GM12878 (cell line): Measurements from ENCODE around the gene CNOT8. TPM values are rescaled to one million over a fixed set of nuclear protein-coding genes. Genes with fewer than 3 reads are reported as not detected.

Experiments used
- ATAC-seq: fragments of 200-7000 bp; cut with Tn5 transposase; 3 replicates; pipeline ENCODE4 v1.9.1; 2020; ENCODE audit warnings: mild to moderate bottlenecking, moderate library complexity
- BruUV-seq: library from RNA; stranded (reverse); fragments of 400-500 nt; replicated peaks from 2 replicates; lab custom pipeline; 2021; lab: Mats Ljungman, UMichigan
- CTCF ChIA-PET: fragments of 300-600 bp; sonication (Branson Sonifier 250); formaldehyde crosslinking; extraction: SDS; loops from one replicate; lab custom pipeline; 2021; ENCODE audit warnings: inconsistent platforms; lab: Yijun Ruan, JAX
- POLR2A ChIA-PET: fragments of 350-600 bp; formaldehyde crosslinking; extraction: SDS; loops from one replicate; lab custom pipeline; 2021; ENCODE audit warnings: inconsistent platforms; lab: Charles Lee
- RAD21 ChIA-PET: fragments of 300-600 bp; sonication (Branson Sonifier 250); formaldehyde crosslinking; loops from one replicate; lab custom pipeline; 2023; ENCODE audit warnings: antibody characterized with exemption; ENCODE audit not compliant: unreplicated experiment; lab: Charles Lee
- SMC1A ChIA-PET: fragments of 300-600 bp; sonication (Branson Sonifier 250); formaldehyde crosslinking; loops from one replicate; lab custom pipeline; 2023; ENCODE audit not compliant: unreplicated experiment, uncharacterized antibody; lab: Charles Lee
- DNase-seq: peaks from one replicate; pipeline ENCODE4 v3.0.0-alpha.2; 2011; ENCODE audit warnings: low read depth, low spot score
- FAIRE-seq: peaks from 3 replicates; lab custom pipeline; 2011; peaks lifted over from hg19 to GRCh38; lab: Jason Lieb, UNC
- H2AFZ ChIP-seq: 2 replicates; pipeline ENCODE4 v1.6.0; 2011; ENCODE audit warnings: low read depth, low read length, control low read depth; ENCODE audit not compliant: control insufficient read depth
- H3K27ac ChIP-seq: 2 replicates; pipeline ENCODE4 v1.5.1; 2011; ENCODE audit warnings: control low read depth; ENCODE audit not compliant: control insufficient read depth, insufficient read depth
- H3K27me3 ChIP-seq, 2 experiments: replicated peaks in 1 of 2; 2 replicates each; pipeline versions ENCODE4 v1.6.0 to v1.6.1; 2011; ENCODE audit warnings: low read length in 1 of 2; ENCODE audit not compliant: control insufficient read depth in 2 of 2, insufficient read depth in 2 of 2
- H3K36me3 ChIP-seq, 2 experiments: 2 replicates each; pipeline ENCODE4 v1.5.1; 2011; ENCODE audit warnings: low read length in 1 of 2; ENCODE audit not compliant: control insufficient read depth in 2 of 2, insufficient read depth in 2 of 2
- H3K4me1 ChIP-seq: 2 replicates; pipeline ENCODE4 v1.6.1; 2011; ENCODE audit warnings: mild to moderate bottlenecking, low read length, moderate library complexity, mixed read lengths; ENCODE audit not compliant: control insufficient read depth, insufficient read depth
- H3K4me2 ChIP-seq: 2 replicates; pipeline ENCODE4 v1.6.0; 2011; ENCODE audit warnings: control low read depth; ENCODE audit not compliant: control insufficient read depth, insufficient read depth
- H3K4me3 ChIP-seq: fragments of 200-600 bp; sonication (generic); 2 replicates; pipeline ENCODE4 v1.5.1; 2016
- H3K79me2 ChIP-seq: 2 replicates; pipeline ENCODE4 v1.6.0; 2011; ENCODE audit warnings: low read length; ENCODE audit not compliant: control insufficient read depth, insufficient read depth
- H3K9ac ChIP-seq: 2 replicates; pipeline ENCODE4 v1.8.0; 2011; ENCODE audit warnings: low read length, control low read depth, mixed read lengths; ENCODE audit not compliant: control insufficient read depth, insufficient read depth
- H3K9me3 ChIP-seq: replicated peaks from 3 replicates; pipeline ENCODE4 v1.5.1; 2011; ENCODE audit warnings: mild to moderate bottlenecking, low read length; ENCODE audit not compliant: control insufficient read depth, insufficient read depth
- H4K20me1 ChIP-seq: 2 replicates; pipeline ENCODE4 v1.6.0; 2011; ENCODE audit not compliant: control insufficient read depth, insufficient read depth
- ATF3 ChIP-seq: IDR thresholded peaks from 2 replicates; pipeline ENCODE4 v1.6.1; 2011; ENCODE audit warnings: low read depth, mild to moderate bottlenecking, low read length, moderate library complexity, borderline replicate concordance; ENCODE audit errors: extremely low read depth
- BHLHE40 ChIP-seq, 2 experiments: fragments of 450-650 bp in 1 of 2; IDR thresholded peaks; 2 replicates each; pipeline ENCODE4 v1.6.1; 2011 to 2017; ENCODE audit warnings: low read depth in 2 of 2, borderline replicate concordance in 1 of 2, improper control_type of control experiment in 1 of 2, low read length in 1 of 2, mild to moderate bottlenecking in 1 of 2
- BMI1 ChIP-seq: fragments of 450-650 bp; IDR thresholded peaks from 2 replicates; pipeline ENCODE4 v1.6.1; 2016; ENCODE audit warnings: mild to moderate bottlenecking, moderate library complexity, borderline replicate concordance
- CBX3 ChIP-seq: fragments of 200-600 bp; sonication (generic); IDR thresholded peaks from 2 replicates; pipeline ENCODE4 v1.6.1; 2016; ENCODE audit warnings: low read depth, borderline replicate concordance
- KDM1A ChIP-seq: fragments of 200-600 bp; sonication (generic); IDR thresholded peaks from 2 replicates; pipeline ENCODE4 v1.6.1; 2016; ENCODE audit warnings: borderline replicate concordance
- MTA2 ChIP-seq: fragments of 450-650 bp; IDR thresholded peaks from 2 replicates; pipeline ENCODE4 v1.6.1; 2016; ENCODE audit warnings: low read depth, mild to moderate bottlenecking, moderate library complexity
- TCF3 ChIP-seq: IDR thresholded peaks from 2 replicates; pipeline ENCODE4 v1.6.1; 2012; ENCODE audit warnings: low read depth, mild to moderate bottlenecking, low read length, borderline replicate concordance; ENCODE audit not compliant: insufficient read depth
- ZNF622 ChIP-seq: fragments of 450-650 bp; IDR thresholded peaks from 2 replicates; pipeline ENCODE4 v1.6.1; 2017; ENCODE audit warnings: mild to moderate bottlenecking, inconsistent platforms
- WGBS: methylation state at CpG from one replicate; pipeline ENCODE4 v1.1.6; 2016; ENCODE audit warnings: low lambda C conversion rate; ENCODE audit not compliant: insufficient replicate concordance, insufficient coverage; ENCODE audit errors: missing lambda C conversion rate; 5-methylcytosine and 5-hydroxymethylcytosine counted together
- in situ Hi-C: fragments of 300-500 bp; cut with MboI; formaldehyde crosslinking; loops from 9 replicates; pipeline ENCODE4 v1.14.3; 2018; ENCODE audit warnings: mixed read lengths
- intact Hi-C: fragments of 100-400 bp; cut with micrococcal nuclease; formaldehyde crosslinking; loops from one replicate; pipeline ENCODE4 v1.14.2; 2022; ENCODE audit not compliant: unreplicated experiment
- polyA plus RNA-seq, 11 experiments: library from polyadenylated mRNA; depleted of rRNA in 4 of 11; unstranded in 6 of 11; stranded (reverse) in 5 of 11; fragments of >200 nt; fragmentation: Nextera tagmentation in 4 of 11; fragmentation: Illumina TruSeq in 1 of 11; extraction: Ambion mirVana in 4 of 11; extraction: Trizol in 1 of 11; gene quantifications; 1 replicate in 1 of 11; 2 replicates in 10 of 11; pipeline versions ENCODE4 v1.2.1 to v1.2.3, GENCODE V29; 2011 to 2016; ENCODE audit warnings: inconsistent platforms in 2 of 11, missing spikeins in 2 of 11, low read depth in 1 of 11
- total RNA-seq, 4 experiments: library from RNA; depleted of rRNA in 3 of 4; stranded (reverse); fragments of >200 nt in 3 of 4; fragmentation: Illumina TruSeq in 1 of 4; extraction: Trizol in 1 of 4; gene quantifications; 2 replicates each; pipeline versions ENCODE4 v1.2.1 to v1.2.3, GENCODE V29; 2013 to 2021
- TF ChIP-seq, protein P1 (sequence below): IDR thresholded peaks from 2 replicates; pipeline ENCODE4 v1.6.1; 2011; ENCODE audit warnings: low read depth, low read length, improper control_type of control experiment, borderline replicate concordance
- TF ChIP-seq, protein P2 (sequence below): IDR thresholded peaks from 2 replicates; pipeline ENCODE4 v1.6.1; 2012; ENCODE audit warnings: improper control_type of control experiment, low read depth, low read length; ENCODE audit not compliant: insufficient replicate concordance
- TF ChIP-seq, protein P3 (sequence below): IDR thresholded peaks from 2 replicates; pipeline ENCODE4 v1.6.1; 2011; ENCODE audit warnings: borderline replicate concordance, low read depth, mild to moderate bottlenecking, moderate library complexity, mixed read lengths, low read length; ENCODE audit not compliant: insufficient read depth; ENCODE audit errors: extremely low read length

CNOT8 gene
- total and polyA plus RNA-seq, 10 of the 15 experiments (the other 5 are each of a cell fraction or from before 2014, with no cell fraction given), result 13.2 to 57.1 (median 39.0) TPM

DNA sequence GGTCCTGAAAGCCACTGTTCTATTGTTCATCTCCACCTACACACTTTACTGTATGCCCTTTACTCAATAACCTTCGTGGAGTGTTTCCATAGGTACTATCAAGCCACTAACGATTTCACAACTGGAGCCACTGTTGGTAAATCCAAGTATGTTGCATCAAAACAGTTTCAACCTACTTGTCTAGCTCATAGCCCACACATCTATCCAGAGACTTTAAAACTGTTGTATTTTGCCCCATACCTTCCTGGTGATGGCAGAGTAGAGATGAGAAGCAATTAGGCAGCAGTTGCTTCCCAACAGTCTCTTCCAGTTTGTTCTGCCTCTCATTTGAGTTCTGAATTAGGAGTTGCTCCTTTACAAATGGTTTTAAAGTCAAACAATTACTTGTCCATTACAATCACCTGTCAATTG is 8.6 kb upstream of the CNOT8 start (continued):
- TF ChIP-seq KDM1A (no peak), MTA2 (no peak), BMI1 (no peak), CBX3 (no peak), ZNF622 (no peak)

GRCh38 chr5:154850255-154851062 is 8.0 kb upstream of the CNOT8 start, which contains the start of gene FAXDC2:
Gene FAXDC2 (minus strand): TSS chr5:154850603. CDS start chr5:154838178, 12,425 bp downstream.
- Histone ChIP-seq H3K36me3 (no peaks in the 10 kb centered on the region), H3K9me3 (no peaks in the 10 kb centered on the region), H3K27me3 (no peaks in the 10 kb centered on the region), H3K27ac (no peak within 1 kb of the TSS), H4K20me1 (no peaks in the 10 kb centered on the region), H3K9ac (no peak within 1 kb of the TSS), H3K4me1 (no peaks in the 10 kb centered on the region), H3K79me2 (no peaks in the 10 kb centered on the region), H2AFZ (peak within 1 kb of the TSS; percentile 1; the same call in 1 of the 2 replicates), H3K4me2 (no peak within 1 kb of the TSS), H3K4me3 (no peak within 1 kb of the TSS)
- SMC1A ChIA-PET, result interaction anchor here (0.6 to 1.4 kb wide), 5 partner anchors 9 to 882 kb away, joined by 3 to 4 read pairs (median 3); no protein-coding TSS in a partner anchor
- DNase-seq (no peak), ATAC-seq (peak; percentile 80), FAIRE-seq (no peak)
- CTCF ChIA-PET, result interaction anchor here (0.8 to 1.2 kb wide), 3 partner anchors 53 to 208 kb away, joined by 3 read pairs; no protein-coding TSS in a partner anchor
- WGBS, result 47% methylated on average over 11 of the region's 11 CpGs
- no TSS peak for BruUV-seq
- RAD21 ChIA-PET, result interaction anchor here (0.6 kb wide), 1 partner anchor 36 kb away, joined by 3 read pairs; no protein-coding TSS in a partner anchor
- in situ Hi-C loops, result loop anchor here (5.0 kb wide), 1 partner anchor 33 kb away; no protein-coding TSS in a partner anchor
- intact Hi-C loops, result no loop called here
- POLR2A ChIA-PET, result interaction anchor here (0.6 kb wide), 1 partner anchor 67 kb away, joined by 3 read pairs; no protein-coding TSS in a partner anchor
- TF ChIP-seq TCF3, result no peak
- TF ChIP-seq, protein P1, sequence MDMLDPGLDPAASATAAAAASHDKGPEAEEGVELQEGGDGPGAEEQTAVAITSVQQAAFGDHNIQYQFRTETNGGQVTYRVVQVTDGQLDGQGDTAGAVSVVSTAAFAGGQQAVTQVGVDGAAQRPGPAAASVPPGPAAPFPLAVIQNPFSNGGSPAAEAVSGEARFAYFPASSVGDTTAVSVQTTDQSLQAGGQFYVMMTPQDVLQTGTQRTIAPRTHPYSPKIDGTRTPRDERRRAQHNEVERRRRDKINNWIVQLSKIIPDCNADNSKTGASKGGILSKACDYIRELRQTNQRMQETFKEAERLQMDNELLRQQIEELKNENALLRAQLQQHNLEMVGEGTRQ, result no peak
- TF ChIP-seq BHLHE40 (IDR thresholded peaks at IDR 0.05; ENCODE audit: borderline replicate concordance in 1 of 2, low read depth in 2 of 2, low read length in 1 of 2), result peak; percentile 40 to 60; a peak in 1 of 4 replicates
- TF ChIP-seq ATF3, result 0 out of 2 replicates have a peak, but pooled peaks have one; percentile 2
- TF ChIP-seq, protein P2, sequence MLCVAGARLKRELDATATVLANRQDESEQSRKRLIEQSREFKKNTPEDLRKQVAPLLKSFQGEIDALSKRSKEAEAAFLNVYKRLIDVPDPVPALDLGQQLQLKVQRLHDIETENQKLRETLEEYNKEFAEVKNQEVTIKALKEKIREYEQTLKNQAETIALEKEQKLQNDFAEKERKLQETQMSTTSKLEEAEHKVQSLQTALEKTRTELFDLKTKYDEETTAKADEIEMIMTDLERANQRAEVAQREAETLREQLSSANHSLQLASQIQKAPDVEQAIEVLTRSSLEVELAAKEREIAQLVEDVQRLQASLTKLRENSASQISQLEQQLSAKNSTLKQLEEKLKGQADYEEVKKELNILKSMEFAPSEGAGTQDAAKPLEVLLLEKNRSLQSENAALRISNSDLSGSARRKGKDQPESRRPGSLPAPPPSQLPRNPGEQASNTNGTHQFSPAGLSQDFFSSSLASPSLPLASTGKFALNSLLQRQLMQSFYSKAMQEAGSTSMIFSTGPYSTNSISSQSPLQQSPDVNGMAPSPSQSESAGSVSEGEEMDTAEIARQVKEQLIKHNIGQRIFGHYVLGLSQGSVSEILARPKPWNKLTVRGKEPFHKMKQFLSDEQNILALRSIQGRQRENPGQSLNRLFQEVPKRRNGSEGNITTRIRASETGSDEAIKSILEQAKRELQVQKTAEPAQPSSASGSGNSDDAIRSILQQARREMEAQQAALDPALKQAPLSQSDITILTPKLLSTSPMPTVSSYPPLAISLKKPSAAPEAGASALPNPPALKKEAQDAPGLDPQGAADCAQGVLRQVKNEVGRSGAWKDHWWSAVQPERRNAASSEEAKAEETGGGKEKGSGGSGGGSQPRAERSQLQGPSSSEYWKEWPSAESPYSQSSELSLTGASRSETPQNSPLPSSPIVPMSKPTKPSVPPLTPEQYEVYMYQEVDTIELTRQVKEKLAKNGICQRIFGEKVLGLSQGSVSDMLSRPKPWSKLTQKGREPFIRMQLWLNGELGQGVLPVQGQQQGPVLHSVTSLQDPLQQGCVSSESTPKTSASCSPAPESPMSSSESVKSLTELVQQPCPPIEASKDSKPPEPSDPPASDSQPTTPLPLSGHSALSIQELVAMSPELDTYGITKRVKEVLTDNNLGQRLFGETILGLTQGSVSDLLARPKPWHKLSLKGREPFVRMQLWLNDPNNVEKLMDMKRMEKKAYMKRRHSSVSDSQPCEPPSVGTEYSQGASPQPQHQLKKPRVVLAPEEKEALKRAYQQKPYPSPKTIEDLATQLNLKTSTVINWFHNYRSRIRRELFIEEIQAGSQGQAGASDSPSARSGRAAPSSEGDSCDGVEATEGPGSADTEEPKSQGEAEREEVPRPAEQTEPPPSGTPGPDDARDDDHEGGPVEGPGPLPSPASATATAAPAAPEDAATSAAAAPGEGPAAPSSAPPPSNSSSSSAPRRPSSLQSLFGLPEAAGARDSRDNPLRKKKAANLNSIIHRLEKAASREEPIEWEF, result no peak
- TF ChIP-seq, protein P3, sequence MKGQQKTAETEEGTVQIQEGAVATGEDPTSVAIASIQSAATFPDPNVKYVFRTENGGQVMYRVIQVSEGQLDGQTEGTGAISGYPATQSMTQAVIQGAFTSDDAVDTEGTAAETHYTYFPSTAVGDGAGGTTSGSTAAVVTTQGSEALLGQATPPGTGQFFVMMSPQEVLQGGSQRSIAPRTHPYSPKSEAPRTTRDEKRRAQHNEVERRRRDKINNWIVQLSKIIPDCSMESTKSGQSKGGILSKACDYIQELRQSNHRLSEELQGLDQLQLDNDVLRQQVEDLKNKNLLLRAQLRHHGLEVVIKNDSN, result peak; percentile 31
